Neural progenitor cell (in vitro differentiated cells): ENCODE data around the gene TRMT61A. TPM values are rescaled to one million over a fixed set of nuclear protein-coding genes. Genes with fewer than 3 reads are reported as not detected.

Experiments
- DNase-seq: peaks from one replicate; pipeline ENCODE4 v3.0.0-alpha.2; 2016; ENCODE audit warnings: low spot score
- H2AFZ ChIP-seq: fragments of 200-600 bp; sonication (generic); replicated peaks from 2 replicates; pipeline ENCODE4 v1.6.1; 2016; ENCODE audit warnings: antibody characterized with exemption
- H3F3A ChIP-seq: fragments of 200-600 bp; sonication (generic); 2 replicates; pipeline ENCODE4 v1.6.1; 2016; ENCODE audit warnings: antibody characterized with exemption, low read depth
- H3K27ac ChIP-seq: fragments of 200-600 bp; sonication (generic); 2 replicates; pipeline ENCODE4 v1.5.1; 2016; ENCODE audit warnings: mild to moderate bottlenecking
- H3K27me3 ChIP-seq: fragments of 200-600 bp; sonication (generic); 2 replicates; pipeline ENCODE4 v1.6.1; 2016; ENCODE audit warnings: mild to moderate bottlenecking, moderate library complexity
- H3K36me3 ChIP-seq: fragments of 200-600 bp; sonication (generic); 2 replicates; pipeline ENCODE4 v1.5.1; 2016
- H3K4me1 ChIP-seq: fragments of 200-600 bp; sonication (generic); 2 replicates; pipeline ENCODE4 v1.6.1; 2016; ENCODE audit warnings: mixed run types
- H3K4me2 ChIP-seq: fragments of 200-600 bp; sonication (generic); 2 replicates; pipeline ENCODE4 v1.6.1; 2016
- H3K4me3 ChIP-seq: fragments of 200-600 bp; sonication (generic); 2 replicates; pipeline ENCODE4 v1.5.1; 2016
- H3K79me2 ChIP-seq: fragments of 200-600 bp; sonication (generic); 2 replicates; pipeline ENCODE4 v1.6.1; 2016; ENCODE audit warnings: low read depth
- H3K9ac ChIP-seq: fragments of 200-600 bp; sonication (generic); 2 replicates; pipeline ENCODE4 v1.6.1; 2016
- H3K9me3 ChIP-seq: fragments of 200-600 bp; sonication (generic); 2 replicates; pipeline ENCODE4 v1.5.1; 2016; ENCODE audit warnings: low read depth
- H4K20me1 ChIP-seq: fragments of 200-600 bp; sonication (generic); 2 replicates; pipeline ENCODE4 v1.6.1; 2016; ENCODE audit warnings: low read depth
- H3K27ac Mint-ChIP-seq: 3 replicates; pipeline ENCODE4 v1.8.0; 2021; ENCODE audit warnings: mixed read lengths
- H3K27me3 Mint-ChIP-seq: 2 replicates; pipeline ENCODE4 v1.8.0; 2022; ENCODE audit warnings: low read depth, mild to moderate bottlenecking, inconsistent platforms, moderate library complexity, mixed read lengths; ENCODE audit not compliant: insufficient read depth
- H3K36me3 Mint-ChIP-seq: 3 replicates; pipeline ENCODE4 v1.8.0; 2021; ENCODE audit warnings: mixed read lengths
- H3K4me1 Mint-ChIP-seq: 3 replicates; pipeline ENCODE4 v1.8.0; 2021; ENCODE audit warnings: mixed read lengths
- H3K4me3 Mint-ChIP-seq: 3 replicates; pipeline ENCODE4 v1.8.0; 2021; ENCODE audit warnings: mild to moderate bottlenecking, moderate library complexity, mixed read lengths
- H3K9me3 Mint-ChIP-seq: 3 replicates; pipeline ENCODE4 v1.8.0; 2020; ENCODE audit warnings: mixed read lengths
- EZH2 ChIP-seq: fragments of 200-600 bp; sonication (generic); IDR thresholded peaks from 2 replicates; pipeline ENCODE4 v1.6.1; 2017; ENCODE audit warnings: antibody characterized with exemption, mild to moderate bottlenecking, moderate library complexity
- EZH2phosphoT487 ChIP-seq: fragments of 200-600 bp; sonication (generic); IDR thresholded peaks from 2 replicates; pipeline ENCODE4 v1.6.1; 2017; ENCODE audit warnings: antibody characterized with exemption
- small RNA-seq: library from RNA; depleted of rRNA; stranded (forward); fragments of <200 nt; gene quantifications from one replicate; pipeline ENCODE3, GENCODE V24; 2015
- total RNA-seq: library from RNA; depleted of rRNA; stranded (reverse); fragments of >200 nt; gene quantifications from 2 replicates; pipeline ENCODE4 v1.2.3, GENCODE V29; 2015; ENCODE audit warnings: low replicate concordance
- TF ChIP-seq, protein P1 (sequence below): fragments of 200-600 bp; sonication (generic); IDR thresholded peaks from 2 replicates; pipeline ENCODE4 v1.5.1; 2017; ENCODE audit warnings: antibody characterized with exemption, mild to moderate bottlenecking

The TRMT61A gene
- total RNA-seq, 1 donor from 2014 or later = 1.2 TPM

DNA sequence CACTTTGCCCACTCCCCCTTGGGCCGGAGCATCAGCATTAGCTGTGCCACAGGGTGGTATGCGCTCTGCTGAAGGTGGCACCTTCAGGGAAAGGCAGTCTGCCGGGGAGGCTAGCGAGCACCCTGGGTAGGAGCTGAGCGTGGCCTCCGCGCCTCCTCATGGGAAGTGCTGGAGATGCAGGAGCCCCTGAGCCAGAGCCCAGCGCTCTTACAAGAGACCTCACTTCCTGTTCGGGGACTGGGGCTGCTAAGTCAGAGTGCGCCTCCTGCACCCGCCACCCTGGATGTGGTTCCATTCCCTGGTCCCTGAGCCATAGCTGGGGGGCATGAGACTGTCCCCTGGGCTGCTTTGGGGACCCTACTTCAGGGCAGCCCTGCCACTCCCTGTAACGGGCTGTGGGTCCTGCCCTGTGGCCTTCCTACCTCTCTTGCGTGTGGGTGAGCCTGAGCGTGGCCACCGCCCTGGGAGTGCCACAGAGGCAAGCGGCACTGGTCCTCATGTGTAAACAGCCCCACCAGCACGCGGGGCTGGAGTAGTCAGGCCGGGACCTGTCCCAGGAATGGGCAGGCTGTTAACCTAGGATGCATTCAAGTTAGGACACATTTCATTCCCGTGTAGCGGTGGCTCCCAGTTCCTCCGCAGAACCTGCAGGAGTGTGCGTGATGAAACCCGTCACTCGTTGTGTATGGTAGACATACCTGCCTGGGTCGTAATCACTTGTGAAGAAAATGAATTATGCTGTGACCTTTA lies 53.1 kb downstream of the TRMT61A start:
- Histone ChIP-seq H2AFZ (no peak overlapping the region), H3K4me2 (no peak overlapping the region), H3K27ac (no peak overlapping the region), H3K36me3 (no peaks in the 10 kb centered on the region), H3K4me1 (no peaks in the 10 kb centered on the region), H4K20me1 (peaks cover 15% of the 10 kb centered on the region), H3K9ac (no peak overlapping the region), H3F3A (no peaks in the 10 kb centered on the region), H3K9me3 (no peaks in the 10 kb centered on the region), H3K79me2 (peaks cover 15% of the 10 kb centered on the region), H3K4me3 (no peak overlapping the region), H3K27me3 (no peaks in the 10 kb centered on the region)
- no peak for DNase-seq
- H3K36me3 Mint-ChIP-seq = peaks cover 23% of the 10 kb centered on the region
- TF ChIP-seq EZH2 = no peak
- no peak for TF ChIP-seq EZH2phosphoT487
- TF ChIP-seq, protein P1, sequence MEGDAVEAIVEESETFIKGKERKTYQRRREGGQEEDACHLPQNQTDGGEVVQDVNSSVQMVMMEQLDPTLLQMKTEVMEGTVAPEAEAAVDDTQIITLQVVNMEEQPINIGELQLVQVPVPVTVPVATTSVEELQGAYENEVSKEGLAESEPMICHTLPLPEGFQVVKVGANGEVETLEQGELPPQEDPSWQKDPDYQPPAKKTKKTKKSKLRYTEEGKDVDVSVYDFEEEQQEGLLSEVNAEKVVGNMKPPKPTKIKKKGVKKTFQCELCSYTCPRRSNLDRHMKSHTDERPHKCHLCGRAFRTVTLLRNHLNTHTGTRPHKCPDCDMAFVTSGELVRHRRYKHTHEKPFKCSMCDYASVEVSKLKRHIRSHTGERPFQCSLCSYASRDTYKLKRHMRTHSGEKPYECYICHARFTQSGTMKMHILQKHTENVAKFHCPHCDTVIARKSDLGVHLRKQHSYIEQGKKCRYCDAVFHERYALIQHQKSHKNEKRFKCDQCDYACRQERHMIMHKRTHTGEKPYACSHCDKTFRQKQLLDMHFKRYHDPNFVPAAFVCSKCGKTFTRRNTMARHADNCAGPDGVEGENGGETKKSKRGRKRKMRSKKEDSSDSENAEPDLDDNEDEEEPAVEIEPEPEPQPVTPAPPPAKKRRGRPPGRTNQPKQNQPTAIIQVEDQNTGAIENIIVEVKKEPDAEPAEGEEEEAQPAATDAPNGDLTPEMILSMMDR = no peak
- H3K27ac Mint-ChIP-seq = no peak overlapping the region
- peaks cover 3% of the 10 kb centered on the region for H3K27me3 Mint-ChIP-seq
- no peak overlapping the region for H3K4me3 Mint-ChIP-seq
- no peaks in the 10 kb centered on the region for H3K9me3 Mint-ChIP-seq
- H3K4me1 Mint-ChIP-seq = peaks cover 3% of the 10 kb centered on the region

GRCh38 chr14:103584326-103584915 lies 55.4 kb downstream of the TRMT61A start:
- Mint-ChIP-seq H3K27ac (no peak overlapping the region), H3K27me3 (peaks cover 3% of the 10 kb centered on the region), H3K9me3 (no peaks in the 10 kb centered on the region)

More at GRCh38 chr14:103584326-103584915, 55.4 kb downstream of the TRMT61A start:
- H3K79me2 ChIP-seq = peaks cover 3% of the 10 kb centered on the region
- no peak overlapping the region for H3K4me3 Mint-ChIP-seq
- peaks cover 26% of the 10 kb centered on the region for H3K36me3 Mint-ChIP-seq
- no peak overlapping the region for H3K4me3 ChIP-seq
- H3K4me1 ChIP-seq = no peaks in the 10 kb centered on the region
- H3K9me3 ChIP-seq = no peaks in the 10 kb centered on the region
- no peaks in the 10 kb centered on the region for H3K4me1 Mint-ChIP-seq
- H3K36me3 ChIP-seq = no peaks in the 10 kb centered on the region
- no peak overlapping the region for H2AFZ ChIP-seq
- H3K27me3 ChIP-seq = no peaks in the 10 kb centered on the region
- no peak overlapping the region for H3K9ac ChIP-seq
- DNase-seq = no peak
- H3K4me2 ChIP-seq = no peak overlapping the region
- peaks cover 2% of the 10 kb centered on the region for H4K20me1 ChIP-seq
- no peaks in the 10 kb centered on the region for H3F3A ChIP-seq
- H3K27ac ChIP-seq = no peak overlapping the region
- TF ChIP-seq EZH2phosphoT487 (no peak), EZH2 (no peak)
- TF ChIP-seq, protein P1 = no peak

Small RNA genes within 50 kb of the gene (small RNA-seq; reads per million reads assigned to genes)
- gene RNU4-68P (not detected), gene RNU7-160P (not detected)

Other genes starting within 250 kb of the TRMT61A start
- gene EIF5, start 195.0 kb upstream of the TRMT61A start, total RNA-seq = 216 and 257 TPM in 2 replicates
- 80.7 and 91.0 TPM in 2 replicates for gene MARK3, start 143.8 kb upstream of the TRMT61A start, total RNA-seq
- 54.2 and 173 TPM in 2 replicates for gene CKB, start 6.4 kb upstream of the TRMT61A start, total RNA-seq
- gene BAG5, start 33.5 kb downstream of the TRMT61A start, total RNA-seq = 19.4 and 59.9 TPM in 2 replicates
- gene COA8, start 33.8 kb downstream of the TRMT61A start, total RNA-seq = 38.6 and 72.3 TPM in 2 replicates
- gene KLC1, start 100.0 kb downstream of the TRMT61A start, total RNA-seq = 163 and 232 TPM in 2 replicates
- 59.7 and 60.2 TPM in 2 replicates for gene XRCC3, start 186.3 kb downstream of the TRMT61A start, total RNA-seq
- 46.2 and 53.2 TPM in 2 replicates for gene ZFYVE21, start 186.6 kb downstream of the TRMT61A start, total RNA-seq